Naive thymus-derived CD8-positive, alpha-beta T cell (primary cell): ENCODE results near the gene DDIT3. TPM values are rescaled to one million over a fixed set of nuclear protein-coding genes. Genes with fewer than 3 reads are reported as not detected.

Experiments used
- ATAC-seq, 2 donors: fragments of 150-1000 bp; cut with Tn5 transposase in 1 of 2; sonication (Bioruptor Pico), chemical (Tn5 transposase) in 1 of 2; 1 replicate in 1 of 2; 2 replicates in 1 of 2; pipeline ENCODE4 v1.10.0; 2021; ENCODE audit warnings: mild to moderate bottlenecking in 2 of 2, moderate library complexity in 2 of 2
- POLR2A ChIA-PET: fragments of 350-600 bp; sonication (Branson Sonifier 250); formaldehyde crosslinking; loops from one replicate; lab custom pipeline; 2021; ENCODE audit warnings: antibody characterized with exemption; lab: Charles Lee
- DNase-seq, 10 donors: peaks; one replicate each; pipeline versions ENCODE4 v3.0.0 to v3.0.0-alpha.2; 2020 to 2022
- H3K27ac Mint-ChIP-seq, 10 donors: one replicate each; pipeline ENCODE4 v1.8.0; 2020 to 2022; ENCODE audit warnings: mild to moderate bottlenecking in 10 of 10, mixed read lengths in 10 of 10, moderate library complexity in 4 of 10, inconsistent platforms in 1 of 10
- H3K27me3 Mint-ChIP-seq, 5 donors: one replicate each; pipeline ENCODE4 v1.8.0; 2021 to 2022; ENCODE audit warnings: mixed read lengths in 5 of 5
- H3K36me3 Mint-ChIP-seq, 3 donors: one replicate each; pipeline ENCODE4 v1.8.0; 2020 to 2022; ENCODE audit warnings: mixed read lengths in 3 of 3, mild to moderate bottlenecking in 2 of 3, inconsistent platforms in 1 of 3
- H3K4me1 Mint-ChIP-seq, 4 donors: one replicate each; pipeline ENCODE4 v1.8.0; 2021 to 2022; ENCODE audit warnings: mixed read lengths in 4 of 4
- H3K4me3 Mint-ChIP-seq, 10 donors: one replicate each; pipeline ENCODE4 v1.8.0; 2020 to 2022; ENCODE audit warnings: mild to moderate bottlenecking in 10 of 10, mixed read lengths in 10 of 10, moderate library complexity in 6 of 10, inconsistent platforms in 1 of 10
- H3K9me3 Mint-ChIP-seq, 9 donors: one replicate each; pipeline ENCODE4 v1.8.0; 2020 to 2022; ENCODE audit warnings: mixed read lengths in 9 of 9, mild to moderate bottlenecking in 3 of 9, inconsistent platforms in 1 of 9, moderate library complexity in 1 of 9
- polyA plus RNA-seq, 3 donors: library from polyadenylated mRNA; unstranded; fragments of 300-500 nt; fragmentation: Illumina TruSeq; gene quantifications; one replicate each; pipeline ENCODE4 v1.2.3, GENCODE V29; 2021
- total RNA-seq, 8 experiments: library from RNA in 2 of 8; stranded (reverse) in 2 of 8; gene quantifications; one replicate each; pipeline ENCODE4 v1.2.3 and lab custom pipeline; 2021 to 2026

DDIT3 gene
- total and polyA plus RNA-seq, 5 experiments from 2014 or later, result 13.1 to 89.5 (median 18.7) TPM

DNA sequence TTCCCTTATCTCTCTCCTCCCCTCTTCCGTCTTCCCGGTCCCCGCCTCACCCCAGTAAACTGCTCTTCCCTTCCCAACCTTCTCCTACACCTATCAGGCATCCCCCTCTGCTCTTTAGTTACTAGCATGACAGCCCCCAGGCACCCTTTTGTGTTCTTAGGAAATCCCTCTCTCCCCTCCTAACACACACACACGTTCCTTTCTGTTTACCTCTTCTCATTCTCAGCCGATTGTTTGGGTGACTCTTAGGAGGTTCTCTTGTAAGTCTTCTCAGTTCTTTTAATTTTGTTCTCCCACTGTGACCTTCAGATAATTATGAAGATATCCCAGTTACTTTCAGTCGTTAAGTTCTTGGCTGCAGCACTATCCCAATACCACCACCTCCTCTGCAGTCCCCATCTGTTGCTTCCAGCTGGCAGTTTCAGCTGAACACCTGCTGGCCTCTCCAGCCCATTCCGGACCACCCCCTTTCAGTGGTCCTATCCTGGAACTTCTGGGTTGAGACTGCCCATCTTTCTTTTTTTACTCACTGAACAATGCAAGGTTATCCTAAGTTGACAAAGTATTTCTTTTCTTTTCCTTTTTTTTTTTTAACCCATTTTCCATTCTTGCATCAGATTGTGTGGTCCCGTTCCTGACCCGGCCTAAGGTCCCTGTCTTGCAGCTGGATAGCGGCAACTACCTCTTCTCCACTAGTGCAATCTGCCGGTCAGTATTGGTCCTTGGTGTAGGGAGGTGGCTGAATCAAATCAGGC, 31.7 kb downstream of the DDIT3 start:
- peak overlapping the region; percentile 92 to 99 (median 96) for H3K4me3 Mint-ChIP-seq
- H3K4me1 Mint-ChIP-seq, result peaks cover 13 to 41% (median 34%) of the 10 kb centered on the region in 4 donors
- peaks cover 11 to 46% (median 19%) of the 10 kb centered on the region in 3 donors for H3K36me3 Mint-ChIP-seq
- POLR2A ChIA-PET, result interaction anchor here (0.6 to 6.4 kb wide), 10 partner anchors 9 to 32 kb away, joined by 3 to 65 read pairs (median 4); partner anchors contain the start of genes ARHGAP9 and DDIT3
- H3K27ac Mint-ChIP-seq, result peak overlapping the region; percentile 88 to 98 (median 97)
- DNase-seq, result no peak
- no peaks in the 10 kb centered on the region for H3K9me3 Mint-ChIP-seq
- ATAC-seq, result no peak
- no peaks in the 10 kb centered on the region for H3K27me3 Mint-ChIP-seq

DNA sequence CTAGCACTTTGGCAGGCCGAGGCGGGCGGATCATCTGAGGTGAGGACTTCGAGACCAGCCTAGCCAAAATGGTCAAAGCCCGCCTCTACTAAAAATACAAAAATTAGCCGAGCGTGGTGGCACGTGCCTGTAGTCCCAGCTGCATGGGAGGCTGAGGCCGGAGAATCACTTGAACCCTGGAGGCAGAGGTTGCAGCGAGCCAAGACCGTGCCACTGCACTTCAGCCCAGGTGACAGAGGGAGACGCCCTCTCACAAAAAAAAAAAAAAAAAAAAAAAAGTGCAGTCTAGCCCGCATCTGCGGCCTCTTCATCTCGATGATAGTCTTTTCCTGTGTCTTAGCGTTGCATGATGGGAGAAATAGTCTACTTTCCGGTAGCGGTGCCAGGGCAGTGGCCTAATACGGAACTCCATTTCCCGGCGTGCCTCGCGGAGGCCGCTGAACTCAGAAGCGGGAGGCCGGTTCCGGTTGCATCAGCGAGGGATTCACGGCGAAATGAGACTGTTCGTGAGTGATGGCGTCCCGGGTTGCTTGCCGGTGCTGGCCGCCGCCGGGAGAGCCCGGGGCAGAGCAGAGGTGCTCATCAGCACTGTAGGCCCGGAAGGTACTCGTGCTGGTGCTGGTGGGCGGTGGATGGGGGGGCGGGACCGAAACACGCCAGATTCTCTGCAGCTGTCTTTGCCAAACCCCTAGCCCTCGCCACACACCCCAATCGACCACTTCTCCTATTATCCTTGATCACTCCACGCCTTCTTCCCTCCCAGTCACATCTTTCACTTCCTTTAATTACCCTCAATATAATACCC, 32.5 kb downstream of the DDIT3 start, which contains the start of gene MARS1:
MARS1 (plus strand) TSS at position 472 of the 805 bp plus-strand sequence; CDS start at position 495, 23 bp downstream.
- Mint-ChIP-seq H3K9me3 (no peaks in the 10 kb centered on the region), H3K27me3 (no peaks in the 10 kb centered on the region), H3K4me3 (peak within 1 kb of the TSS; percentile 92 to 99 (median 96)), H3K36me3 (peaks cover 8 to 43% (median 17%) of the 10 kb centered on the region in 3 donors), H3K4me1 (peaks cover 13 to 43% (median 39%) of the 10 kb centered on the region in 4 donors), H3K27ac (peak within 1 kb of the TSS; percentile 88 to 98 (median 97))
- POLR2A ChIA-PET, result interaction anchor here (0.7 to 6.4 kb wide), 9 partner anchors 8 to 38 kb away, joined by 3 to 65 read pairs (median 6); partner anchors contain the start of genes ARHGAP9 and DDIT3
- DNase-seq, result peak; percentile 76 to 95 (median 90)
- peak; percentile 97 to 98 for ATAC-seq

DNA sequence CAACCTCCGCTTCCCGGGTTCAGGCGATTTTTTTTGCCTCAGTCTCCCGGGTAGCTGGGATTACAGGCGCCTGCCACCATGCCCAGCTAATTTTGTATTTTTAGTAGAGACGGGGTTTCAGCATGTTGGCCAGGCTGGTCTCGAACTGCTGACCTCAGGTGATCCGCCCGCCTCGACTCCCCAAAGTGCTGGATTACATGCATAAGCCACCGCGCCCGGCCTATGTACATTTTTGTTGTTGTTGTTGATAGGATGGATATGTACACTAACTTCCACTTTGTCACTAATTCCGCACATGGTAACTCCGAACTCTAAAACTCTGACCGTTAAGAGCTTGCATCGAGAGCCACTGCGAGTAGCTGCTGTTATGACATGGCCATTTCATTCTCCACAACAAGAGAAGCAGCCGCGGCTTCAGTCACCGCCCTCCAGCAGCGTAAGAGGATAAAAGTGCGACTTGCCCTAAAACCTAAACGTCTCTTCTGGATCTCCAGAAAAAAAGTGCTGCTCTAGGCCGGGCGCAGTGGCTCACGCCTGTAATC, 33.2 kb downstream of the DDIT3 start:
- peaks cover 6 to 37% (median 13%) of the 10 kb centered on the region in 3 donors for H3K36me3 Mint-ChIP-seq
- no peaks in the 10 kb centered on the region for H3K9me3 Mint-ChIP-seq
- POLR2A ChIA-PET, result interaction anchor here (0.7 to 6.4 kb wide), 6 partner anchors 7 to 39 kb away, joined by 5 to 65 read pairs (median 9); partner anchors contain the start of genes ARHGAP9 and DDIT3
- H3K4me1 Mint-ChIP-seq, result peaks cover 13 to 40% (median 38%) of the 10 kb centered on the region in 4 donors
- H3K4me3 Mint-ChIP-seq, result peak overlapping the region in 4 of 10 donors; percentile 95 to 99 (median 96)
- ATAC-seq, result no peak
- peak in 2 of 10 donors; percentile 20 to 63 for DNase-seq
- no peaks in the 10 kb centered on the region for H3K27me3 Mint-ChIP-seq
- H3K27ac Mint-ChIP-seq, result peak overlapping the region; percentile 88 to 98 (median 97)

DNA sequence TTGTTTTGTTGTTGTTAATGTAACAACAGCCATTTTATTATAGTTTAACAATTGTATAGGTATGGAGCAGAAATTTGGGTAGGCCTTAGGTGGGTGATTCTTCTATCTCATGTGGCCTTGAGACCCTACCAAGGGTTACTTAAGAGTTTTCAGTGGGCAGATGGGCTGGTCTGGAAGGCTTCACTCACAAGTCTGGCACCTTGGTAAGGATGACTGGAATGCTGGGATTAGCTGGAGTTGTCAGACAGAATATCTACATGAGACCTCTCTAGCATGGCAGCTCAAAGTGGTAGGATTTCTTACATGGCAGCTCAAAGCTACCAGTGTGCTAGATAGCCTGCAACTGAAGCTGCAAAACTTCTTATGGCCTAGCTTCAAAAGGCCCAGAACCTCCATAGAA, 34.6 kb downstream of the DDIT3 start:
- Mint-ChIP-seq H3K36me3 (peaks cover 0 to 22% (median 0%) of the 10 kb centered on the region in 3 donors), H3K9me3 (no peaks in the 10 kb centered on the region), H3K27me3 (no peaks in the 10 kb centered on the region), H3K4me1 (peaks cover 20 to 47% (median 46%) of the 10 kb centered on the region in 4 donors), H3K27ac (peak overlapping the region in 7 of 10 donors; percentile 11 to 73 (median 41)), H3K4me3 (no peak overlapping the region)
- ATAC-seq (no peak), DNase-seq (no peak)
- POLR2A ChIA-PET, result interaction anchor here (0.7 to 6.4 kb wide), 2 partner anchors 10 to 120 kb away, joined by 3 to 65 read pairs; no protein-coding TSS in a partner anchor

DNA sequence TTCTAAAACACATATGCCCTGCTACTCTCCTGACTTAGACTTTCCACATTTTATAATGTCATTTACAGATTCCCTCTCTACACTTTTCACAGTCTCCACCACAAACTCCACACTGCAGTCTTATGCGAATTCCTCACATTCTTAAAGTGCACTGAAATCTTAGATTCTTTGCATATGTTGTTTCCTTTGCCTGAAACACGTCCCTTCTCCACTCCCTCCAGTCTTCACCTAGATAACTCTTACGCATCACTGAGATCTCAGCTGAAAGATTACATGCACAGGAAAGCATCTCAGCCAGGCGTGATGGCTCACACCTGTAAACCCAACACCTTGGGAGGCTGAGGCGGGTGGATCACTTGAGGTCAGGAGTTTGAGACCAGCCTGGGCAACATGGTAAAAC, 36.8 kb downstream of the DDIT3 start:
- no peak for DNase-seq
- ATAC-seq, result no peak
- H3K4me1 Mint-ChIP-seq, result peaks cover 30 to 56% (median 53%) of the 10 kb centered on the region in 4 donors
- POLR2A ChIA-PET, result interaction anchor here (0.8 to 10.3 kb wide), 2 partner anchors 8 to 35 kb away, joined by 4 to 135 read pairs; partner anchors contain the start of gene DDIT3
- no peaks in the 10 kb centered on the region for H3K9me3 Mint-ChIP-seq
- H3K27ac Mint-ChIP-seq, result peak overlapping the region in 9 of 10 donors; percentile 14 to 86 (median 67)
- H3K27me3 Mint-ChIP-seq, result no peaks in the 10 kb centered on the region
- peaks cover 0 to 6% (median 0%) of the 10 kb centered on the region in 3 donors for H3K36me3 Mint-ChIP-seq
- H3K4me3 Mint-ChIP-seq, result peak overlapping the region in 1 of 10 donors; percentile 16

DNA sequence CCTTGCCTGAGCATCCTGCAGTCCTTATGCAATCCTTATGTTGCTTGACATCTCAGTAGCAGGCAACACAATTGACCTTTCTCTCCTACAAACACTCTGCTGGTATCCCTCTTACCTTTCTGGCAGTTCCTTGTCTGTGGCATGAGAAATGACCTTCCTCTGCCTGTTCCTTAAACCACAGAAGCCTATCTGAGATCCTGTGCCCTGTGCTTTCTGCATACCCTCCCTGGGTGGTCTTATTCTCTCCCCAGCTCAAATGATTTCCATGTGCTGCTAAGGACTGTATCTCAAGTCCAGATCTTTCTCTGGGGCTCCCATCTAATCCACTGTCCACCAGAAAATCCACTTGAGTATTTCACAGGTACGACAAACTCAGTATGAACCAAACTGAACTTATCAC, 38.6 kb downstream of the DDIT3 start:
- DNase-seq (no peak), ATAC-seq (no peak)
- H3K9me3 Mint-ChIP-seq, result no peaks in the 10 kb centered on the region
- no peaks in the 10 kb centered on the region for H3K36me3 Mint-ChIP-seq
- peak overlapping the region; percentile 97 to 100 (median 100) for H3K27ac Mint-ChIP-seq
- no peaks in the 10 kb centered on the region for H3K27me3 Mint-ChIP-seq
- peaks cover 29 to 61% (median 55%) of the 10 kb centered on the region in 4 donors for H3K4me1 Mint-ChIP-seq
- peak overlapping the region in 8 of 10 donors; percentile 13 to 99 (median 60) for H3K4me3 Mint-ChIP-seq
- POLR2A ChIA-PET, result interaction anchor here (0.8 to 10.3 kb wide), 4 partner anchors 8 to 36 kb away, joined by 4 to 135 read pairs (median 74); partner anchors contain the start of genes DDIT3, GLI1 and INHBE

DNA sequence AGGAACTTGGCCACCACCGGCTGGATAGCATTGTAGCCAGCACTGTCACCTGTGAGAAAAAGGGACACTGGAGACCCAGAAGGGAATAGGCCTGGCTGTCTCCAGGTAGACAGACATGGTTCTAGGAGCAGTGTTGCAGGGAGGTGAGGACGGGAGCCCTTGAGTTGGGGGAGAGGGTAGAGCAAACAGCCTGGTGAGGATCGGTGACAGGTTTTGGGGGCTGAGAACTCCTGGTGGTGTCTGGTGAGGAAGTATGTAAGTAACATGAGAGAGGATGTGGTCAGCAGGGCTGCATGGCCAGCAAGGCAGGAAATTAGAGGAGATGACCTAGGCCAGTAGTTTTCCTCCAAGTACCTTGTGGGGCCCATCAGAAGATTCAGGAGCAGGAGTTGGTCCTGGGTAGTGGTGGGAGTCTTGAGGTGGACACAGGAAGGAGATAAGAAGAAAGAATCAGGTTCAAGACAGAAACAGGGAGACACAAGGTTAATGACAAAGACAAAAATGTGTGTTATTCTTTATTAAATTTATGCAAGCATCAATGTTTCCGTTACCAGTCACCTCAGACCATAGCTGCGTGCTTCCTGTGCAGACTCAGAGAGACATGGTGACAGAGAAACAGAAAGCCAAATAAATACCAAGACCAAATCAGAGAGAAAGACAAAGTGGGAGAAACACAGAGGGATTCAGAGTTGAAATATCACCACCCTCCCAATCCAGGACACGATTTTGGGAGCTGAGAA, 40.8 kb downstream of the DDIT3 start, which contains the start of gene ARHGAP9:
ARHGAP9 (minus strand) TSS at position 491 of the 740 bp plus-strand sequence; CDS start at position 31, 460 bp downstream.
- POLR2A ChIA-PET, result interaction anchor here (0.8 to 10.3 kb wide), 13 partner anchors 10 to 265 kb away, joined by 3 to 135 read pairs (median 4); partner anchors contain the start of genes DDIT3, GLI1, INHBE and MARS1
- Mint-ChIP-seq H3K9me3 (no peaks in the 10 kb centered on the region), H3K4me1 (peaks cover 39 to 80% (median 71%) of the 10 kb centered on the region in 4 donors), H3K36me3 (peaks cover under 1 to 15% (median 4%) of the 10 kb centered on the region in 3 donors), H3K4me3 (peak within 1 kb of the TSS; percentile 94 to 100 (median 98)), H3K27me3 (no peaks in the 10 kb centered on the region), H3K27ac (peak within 1 kb of the TSS; percentile 97 to 100 (median 100))
- DNase-seq (peak in 9 of 10 donors; percentile 42 to 90 (median 79)), ATAC-seq (peak; percentile 57 to 71)

DNA sequence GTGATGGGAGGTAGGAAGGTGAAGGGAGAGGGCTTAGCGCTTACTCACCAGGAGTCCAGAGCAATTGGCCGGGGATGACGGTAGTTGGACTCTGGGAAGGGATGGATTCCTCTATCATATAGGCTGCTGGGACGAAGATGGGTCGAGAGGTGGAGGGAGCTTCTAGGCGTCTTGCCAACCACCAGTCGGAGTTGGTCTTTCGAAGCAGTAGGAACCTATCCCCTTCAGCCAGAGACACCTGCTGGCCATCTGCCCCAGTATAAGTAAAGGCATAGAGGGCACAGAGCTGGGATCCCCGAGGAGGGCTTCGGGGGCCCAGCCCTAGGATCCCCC, 41.3 kb downstream of the DDIT3 start:
- H3K4me1 Mint-ChIP-seq, result peaks cover 44 to 86% (median 77%) of the 10 kb centered on the region in 4 donors
- H3K27ac Mint-ChIP-seq, result peak overlapping the region; percentile 97 to 100 (median 100)
- H3K9me3 Mint-ChIP-seq, result no peaks in the 10 kb centered on the region
- no peaks in the 10 kb centered on the region for H3K27me3 Mint-ChIP-seq
- DNase-seq (no peak), ATAC-seq (no peak)
- peaks cover 5 to 21% (median 8%) of the 10 kb centered on the region in 3 donors for H3K36me3 Mint-ChIP-seq
- peak overlapping the region; percentile 94 to 100 (median 98) for H3K4me3 Mint-ChIP-seq
- POLR2A ChIA-PET, result interaction anchor here (1.0 to 10.3 kb wide), 6 partner anchors 11 to 262 kb away, joined by 3 to 135 read pairs (median 18); partner anchors contain the start of genes DDIT3, GLI1 and MARS1

DNA sequence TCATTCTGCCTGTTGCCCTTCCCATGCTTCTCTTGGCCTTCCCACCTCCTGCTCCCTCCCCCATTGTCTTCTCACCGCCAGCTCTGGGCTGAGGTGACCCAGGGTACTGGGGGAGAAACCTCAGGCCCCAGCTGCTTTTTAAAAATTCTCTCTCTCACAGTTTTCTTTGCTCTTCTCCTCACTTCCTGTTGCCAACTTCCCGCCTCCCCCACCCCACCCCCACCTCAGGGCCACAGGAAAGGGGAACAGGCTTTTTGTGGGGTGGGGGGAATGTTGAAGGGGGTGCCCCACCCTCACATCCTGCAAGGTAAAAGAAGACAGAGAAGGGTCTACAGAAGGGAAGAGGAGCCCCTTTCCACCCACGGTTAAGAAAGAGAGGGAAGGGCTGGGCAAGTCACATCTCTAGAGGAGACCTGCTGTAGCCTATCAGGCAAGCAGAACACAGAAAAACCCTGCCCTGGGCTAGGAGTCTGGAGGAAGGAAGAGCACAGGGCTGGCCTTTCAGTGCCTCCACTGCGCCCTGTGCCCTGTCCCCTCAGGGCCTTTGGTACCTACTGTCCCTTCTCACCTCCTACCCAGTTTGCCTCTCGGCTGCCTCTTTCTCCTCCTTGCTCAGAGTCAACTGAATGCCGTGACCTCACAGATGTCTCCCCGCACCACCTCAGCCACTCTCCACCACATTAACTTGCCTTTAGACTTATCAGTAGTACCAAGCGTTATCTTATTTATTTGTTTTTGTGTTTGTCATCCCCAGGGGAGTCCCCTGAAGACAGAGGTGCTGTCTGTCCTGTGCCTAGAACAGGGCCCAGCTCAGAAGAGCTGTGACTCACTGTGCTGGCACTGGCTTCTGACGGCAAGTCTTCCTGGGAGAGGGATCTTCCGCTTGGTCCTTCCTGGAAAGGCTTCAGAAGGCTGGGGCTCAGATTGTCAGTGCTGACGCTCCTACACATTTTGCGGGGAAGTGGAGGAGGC, 42.3 kb downstream of the DDIT3 start:
- POLR2A ChIA-PET, result interaction anchor here (0.7 to 10.3 kb wide), 18 partner anchors 9 to 388 kb away, joined by 3 to 135 read pairs (median 4); partner anchors contain the start of genes DDIT3, GLI1, MARS1 and PIP4K2C
- peak overlapping the region; percentile 94 to 100 (median 98) for H3K4me3 Mint-ChIP-seq
- peak; percentile 43 to 46 for ATAC-seq
- DNase-seq, result peak in 9 of 10 donors; percentile 27 to 80 (median 54)
- H3K4me1 Mint-ChIP-seq, result peaks cover 50 to 88% (median 80%) of the 10 kb centered on the region in 4 donors
- peaks cover 5 to 31% (median 8%) of the 10 kb centered on the region in 3 donors for H3K36me3 Mint-ChIP-seq
- H3K27me3 Mint-ChIP-seq, result no peaks in the 10 kb centered on the region
- peak overlapping the region; percentile 97 to 100 (median 100) for H3K27ac Mint-ChIP-seq
- H3K9me3 Mint-ChIP-seq, result no peaks in the 10 kb centered on the region
